ENCODE results near the gene HOXB3.

HOXB3 gene

GRCh38 chr17:48625495-48626244, 35.6 kb upstream of the HOXB3 start (continued):
- TF ChIP-seq PRDM4 (tag by site-specific recombination; IDR thresholded peaks at IDR 0.05) (peak; percentile 16; the same call in 1 of the 2 replicates), ZNF138 (tag by site-specific recombination; IDR thresholded peaks at IDR 0.05; ENCODE audit: borderline replicate concordance) (no peak), ZBTB26 (tag by site-specific recombination; optimal IDR thresholded peaks at IDR 0.05) (peak; percentile 85), ZNF148 (tag by site-specific recombination; IDR thresholded peaks at IDR 0.05; ENCODE audit: borderline replicate concordance) (no peak), ZNF623 (tag by site-specific recombination; IDR thresholded peaks at IDR 0.05) (no peak), FEZF1 (tag by site-specific recombination; IDR thresholded peaks at IDR 0.05) (no peak), ZNF518A (tag by site-specific recombination; conservative IDR thresholded peaks at IDR 0.05; ENCODE audit: low read depth) (no peak), ZNF555 (tag by site-specific recombination; conservative IDR thresholded peaks at IDR 0.05) (no peak), ZNF146 (tag by site-specific recombination; IDR thresholded peaks at IDR 0.05) (0 out of 2 replicates have a peak, but pooled peaks have one; percentile 15), HOXA7 (CRISPR knock-in tag; IDR thresholded peaks at IDR 0.05; ENCODE audit: borderline replicate concordance) (no peak), BCL11B (tag by site-specific recombination; IDR thresholded peaks at IDR 0.05; ENCODE audit: low read depth) (0 out of 2 replicates have a peak, but pooled peaks have one; percentile 15), GLIS1 (tag by site-specific recombination; IDR thresholded peaks at IDR 0.05) (no peak), ZNF391 (tag by site-specific recombination; IDR thresholded peaks at IDR 0.05; ENCODE audit: borderline replicate concordance, low read depth) (peak; percentile 40; the same call in 1 of the 2 replicates), ZEB2 (tag by site-specific recombination; IDR thresholded peaks at IDR 0.05) (no peak), ZNF449 (tag by site-specific recombination; IDR thresholded peaks at IDR 0.05) (peak; percentile 68; the same call in 1 of the 2 replicates)

Data from HEK293 (cell line).